SK-N-MC (cell line): ENCODE results near the gene ADORA2B.

Source experiments
- EZH2 ChIP-seq: fragments of 200-600 bp; sonication (generic); IDR thresholded peaks from one replicate; pipeline ENCODE4 v1.6.1; 2017; ENCODE audit warnings: antibody characterized with exemption
- POLR2AphosphoS5 ChIP-seq: IDR thresholded peaks from 2 replicates; pipeline ENCODE4 v1.6.1; 2012; ENCODE audit warnings: mild to moderate bottlenecking, low read depth, low read length, borderline replicate concordance

DNA sequence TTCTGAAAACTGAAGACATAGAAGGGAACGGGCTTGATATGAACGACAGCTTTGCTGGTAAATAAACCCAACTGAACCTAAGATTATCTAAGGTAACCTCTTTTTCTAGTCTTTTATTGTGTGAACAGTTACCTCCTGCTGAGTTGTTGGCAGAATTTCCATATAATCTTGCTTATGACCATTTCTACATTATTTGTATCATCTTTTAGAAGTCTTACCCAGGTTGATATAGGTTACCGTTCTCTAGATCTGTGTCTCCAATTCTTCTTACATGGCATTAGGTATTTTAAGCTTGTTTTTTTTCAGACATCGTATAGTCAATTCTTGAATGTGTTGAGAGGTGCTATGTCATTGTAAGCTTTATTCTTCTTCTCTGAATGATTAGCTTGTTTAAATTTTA is 79.0 kb downstream of the ADORA2B start:
- no peak for TF ChIP-seq POLR2AphosphoS5
- no peak for TF ChIP-seq EZH2
